ENCODE results near the gene ZFYVE28.
"Not testable (repeated sequence)": the region's sequence is repeated elsewhere in the genome, so short reads cannot be mapped to it uniquely, and the experiment has no call there.

The ZFYVE28 gene

GRCh38 chr4:2433609-2434350 is 15.3 kb upstream of the ZFYVE28 start:
- Histone ChIP-seq H3K9me2 (replicated peaks; ENCODE audit: control insufficient read depth, low read length) (no peaks in the 10 kb centered on the region), H3K27ac (ENCODE audit: low read depth, low read length) (no peak overlapping the region), H3K4me1 (ENCODE audit: control insufficient read depth, low read length) (no peaks in the 10 kb centered on the region), H4K20me1 (ENCODE audit: control insufficient read depth, insufficient read depth, low read depth, low read length) (no peaks in the 10 kb centered on the region), H3K79me2 (ENCODE audit: control insufficient read depth, low read length) (no peaks in the 10 kb centered on the region), H3K4me2 (ENCODE audit: low read length) (no peak overlapping the region), H3K27me3 (ENCODE audit: control insufficient read depth, low read length) (no peaks in the 10 kb centered on the region), H3K4me3 (ENCODE audit: low read length) (no peak overlapping the region), H3K36me3 (ENCODE audit: control insufficient read depth, low read length) (no peaks in the 10 kb centered on the region), H3K9me3 (ENCODE audit: control insufficient read depth, insufficient read depth, low read length) (no peaks in the 10 kb centered on the region), H3F3A (ENCODE audit: control insufficient read depth, insufficient read depth) (no peaks in the 10 kb centered on the region)
- no peak for TF ChIP-seq CTCF (IDR thresholded peaks at IDR 0.05; ENCODE audit: low read depth, low read length, poor library complexity, severe bottlenecking)
- no peak for TF ChIP-seq EZH2phosphoT487 (IDR thresholded peaks at IDR 0.05; ENCODE audit: borderline replicate concordance, low read length)

GRCh38 chr4:2432991-2433530 is 14.6 kb upstream of the ZFYVE28 start:
- Histone ChIP-seq H3K9me2 (replicated peaks; ENCODE audit: control insufficient read depth, low read length) (no peaks in the 10 kb centered on the region), H3K27ac (ENCODE audit: low read depth, low read length) (no peak overlapping the region), H3K4me2 (ENCODE audit: low read length) (no peak overlapping the region), H3K79me2 (ENCODE audit: control insufficient read depth, low read length) (no peaks in the 10 kb centered on the region), H4K20me1 (ENCODE audit: control insufficient read depth, insufficient read depth, low read depth, low read length) (no peaks in the 10 kb centered on the region), H3K4me1 (ENCODE audit: control insufficient read depth, low read length) (no peaks in the 10 kb centered on the region), H3K4me3 (ENCODE audit: low read length) (no peak overlapping the region), H3K9me3 (ENCODE audit: control insufficient read depth, insufficient read depth, low read length) (no peaks in the 10 kb centered on the region), H3K27me3 (ENCODE audit: control insufficient read depth, low read length) (no peaks in the 10 kb centered on the region), H3K36me3 (ENCODE audit: control insufficient read depth, low read length) (no peaks in the 10 kb centered on the region), H3F3A (ENCODE audit: control insufficient read depth, insufficient read depth) (no peaks in the 10 kb centered on the region)
- TF ChIP-seq EZH2phosphoT487 (IDR thresholded peaks at IDR 0.05; ENCODE audit: borderline replicate concordance, low read length) (no peak), CTCF (IDR thresholded peaks at IDR 0.05; ENCODE audit: low read depth, low read length, poor library complexity, severe bottlenecking) (no peak)

- Histone ChIP-seq H3K4me1 (ENCODE audit: control insufficient read depth, low read length) (no peaks in the 10 kb centered on the region), H3K9me2 (replicated peaks; ENCODE audit: control insufficient read depth, low read length) (no peaks in the 10 kb centered on the region), H3K27ac (ENCODE audit: low read depth, low read length) (no peak overlapping the region), H4K20me1 (ENCODE audit: control insufficient read depth, insufficient read depth, low read depth, low read length) (no peaks in the 10 kb centered on the region), H3K79me2 (ENCODE audit: control insufficient read depth, low read length) (no peaks in the 10 kb centered on the region), H3K27me3 (ENCODE audit: control insufficient read depth, low read length) (no peaks in the 10 kb centered on the region), H3K4me3 (ENCODE audit: low read length) (no peak overlapping the region), H3K9me3 (ENCODE audit: control insufficient read depth, insufficient read depth, low read length) (no peaks in the 10 kb centered on the region), H3K4me2 (ENCODE audit: low read length) (no peak overlapping the region), H3K36me3 (ENCODE audit: control insufficient read depth, low read length) (no peaks in the 10 kb centered on the region), H3F3A (ENCODE audit: control insufficient read depth, insufficient read depth) (no peaks in the 10 kb centered on the region)
- TF ChIP-seq CTCF (IDR thresholded peaks at IDR 0.05; ENCODE audit: low read depth, low read length, poor library complexity, severe bottlenecking) (no peak), EZH2phosphoT487 (IDR thresholded peaks at IDR 0.05; ENCODE audit: borderline replicate concordance, low read length) (no peak)
These were observed 13.6 kb upstream of the ZFYVE28 start for GRCh38 chr4:2432004-2432403.

GRCh38 chr4:2429945-2430757 is 11.7 kb upstream of the ZFYVE28 start:
- H3K4me1 ChIP-seq (ENCODE audit: control insufficient read depth, low read length); H3K9me3 ChIP-seq (ENCODE audit: control insufficient read depth, insufficient read depth, low read length); H3K4me3 ChIP-seq (ENCODE audit: low read length); H3K27me3 ChIP-seq (ENCODE audit: control insufficient read depth, low read length); H3K4me2 ChIP-seq (ENCODE audit: low read length); H3K79me2 ChIP-seq (ENCODE audit: control insufficient read depth, low read length); H3F3A ChIP-seq (ENCODE audit: control insufficient read depth, insufficient read depth); H3K9me2 ChIP-seq (replicated peaks; ENCODE audit: control insufficient read depth, low read length); H4K20me1 ChIP-seq (ENCODE audit: control insufficient read depth, insufficient read depth, low read depth, low read length); H3K27ac ChIP-seq (ENCODE audit: low read depth, low read length); H3K36me3 ChIP-seq (ENCODE audit: control insufficient read depth, low read length): not testable (repeated sequence)
